Activated CD4-positive, alpha-beta T cell treated with anti-CD3 and anti-CD28 coated beads, Interleukin-2, amount 10 ng/mL, durations not matched to agents 24 days and 14 days (primary cell): Measurements from ENCODE around the gene FXYD6. TPM values are rescaled to one million over a fixed set of nuclear protein-coding genes. Genes with fewer than 3 reads are reported as not detected.

Source experiments
- DNase-seq: peaks from one replicate; pipeline ENCODE4 v3.0.0; 2022
- H3K27ac Mint-ChIP-seq: one replicate; pipeline ENCODE4 v1.8.0; 2022; ENCODE audit warnings: mild to moderate bottlenecking, mixed read lengths
- H3K27me3 Mint-ChIP-seq: one replicate; pipeline ENCODE4 v1.8.0; 2022; ENCODE audit warnings: mixed read lengths
- H3K36me3 Mint-ChIP-seq: one replicate; pipeline ENCODE4 v1.8.0; 2022; ENCODE audit warnings: low read depth, mild to moderate bottlenecking, mixed read lengths
- H3K4me1 Mint-ChIP-seq: one replicate; pipeline ENCODE4 v1.8.0; 2021; ENCODE audit warnings: mixed read lengths
- H3K4me3 Mint-ChIP-seq: one replicate; pipeline ENCODE4 v1.8.0; 2022; ENCODE audit warnings: mild to moderate bottlenecking, moderate library complexity, mixed read lengths
- H3K9me3 Mint-ChIP-seq: one replicate; pipeline ENCODE4 v1.8.0; 2021; ENCODE audit warnings: mixed read lengths
- intact Hi-C: fragments of 100-400 bp; cut with micrococcal nuclease; formaldehyde crosslinking; loops from one replicate; pipeline ENCODE4 v1.15.1; 2023
- total RNA-seq: library from RNA; stranded (reverse); gene quantifications from 2 replicates; pipeline ENCODE4 v1.2.3, GENCODE V29; 2022

Gene FXYD6
- total RNA-seq, 1 donor from 2014 or later = not detected

DNA sequence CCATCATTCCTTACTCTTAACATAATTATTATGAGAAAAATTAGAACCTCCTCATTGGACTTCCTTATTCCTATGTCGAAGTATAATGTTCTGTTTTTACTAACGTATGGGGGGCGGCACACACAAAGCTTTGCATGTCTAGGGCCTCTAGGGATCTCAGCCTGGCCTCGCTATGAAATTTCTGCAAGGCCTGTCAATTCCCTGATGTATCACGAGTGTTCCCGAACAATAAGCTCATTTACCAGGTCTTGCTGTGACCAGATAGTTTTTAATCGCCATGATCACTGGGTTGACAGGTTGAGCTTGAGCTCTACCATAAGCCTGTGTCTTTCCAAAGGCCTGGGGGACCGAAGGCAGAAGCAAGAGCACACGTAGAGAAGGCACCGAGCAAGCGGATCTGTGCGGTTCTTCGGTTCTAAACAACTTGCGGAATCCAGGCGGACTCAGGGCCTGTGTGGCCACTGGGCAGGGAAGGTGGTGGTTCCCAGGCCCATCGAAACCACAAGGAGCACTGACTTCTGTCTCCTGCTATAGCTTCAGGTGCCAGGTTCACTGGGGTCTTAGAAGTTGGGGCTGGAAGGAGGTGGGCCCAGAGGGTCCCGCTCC lies 41.5 kb downstream of the FXYD6 start:
- Mint-ChIP-seq H3K36me3 (no peaks in the 10 kb centered on the region), H3K9me3 (no peaks in the 10 kb centered on the region), H3K4me1 (peaks cover 16% of the 10 kb centered on the region), H3K4me3 (no peak overlapping the region), H3K27ac (no peak overlapping the region), H3K27me3 (peaks cover 25% of the 10 kb centered on the region)
- DNase-seq = no peak
- intact Hi-C loops = no loop called here

DNA sequence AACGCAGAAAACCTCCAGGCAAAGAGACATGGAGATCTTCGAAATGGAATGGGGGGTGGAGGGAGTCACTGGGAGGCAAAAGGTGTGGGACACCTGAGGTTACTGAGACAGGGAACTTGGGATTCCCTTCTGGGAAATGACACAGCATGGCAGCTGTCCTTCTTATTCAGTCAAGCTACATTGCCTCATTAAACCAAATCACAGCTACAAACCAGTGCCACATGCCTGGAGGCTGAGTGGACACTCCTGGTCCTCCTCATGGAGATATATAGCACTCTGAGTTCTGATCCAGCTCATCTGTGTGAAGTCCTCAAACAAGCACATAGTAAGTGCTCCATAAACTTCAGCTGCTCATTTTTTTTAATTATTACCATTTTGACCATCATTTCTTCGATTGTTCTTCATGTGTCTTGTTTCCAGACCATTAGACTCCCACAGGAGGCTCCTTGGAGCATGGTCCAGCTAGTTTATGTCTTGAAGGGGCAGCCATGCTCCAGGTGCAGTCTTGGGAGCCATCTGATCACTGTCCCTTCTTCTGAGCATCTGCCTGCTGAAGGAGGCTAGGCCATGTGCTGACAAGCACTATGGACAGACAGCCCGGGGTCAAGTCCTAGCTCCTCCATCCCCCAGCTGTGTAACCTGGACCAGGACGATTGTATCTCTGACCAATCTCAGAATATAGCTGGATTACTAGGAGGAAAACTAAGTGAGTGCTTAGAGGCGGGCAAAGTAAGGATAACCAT lies 42.2 kb downstream of the FXYD6 start:
- no peaks in the 10 kb centered on the region for H3K9me3 Mint-ChIP-seq
- H3K4me3 Mint-ChIP-seq = no peak overlapping the region
- intact Hi-C loops = no loop called here
- no peak for DNase-seq
- H3K4me1 Mint-ChIP-seq = peaks cover 21% of the 10 kb centered on the region
- no peaks in the 10 kb centered on the region for H3K36me3 Mint-ChIP-seq
- H3K27ac Mint-ChIP-seq = no peak overlapping the region
- peaks cover 24% of the 10 kb centered on the region for H3K27me3 Mint-ChIP-seq

DNA sequence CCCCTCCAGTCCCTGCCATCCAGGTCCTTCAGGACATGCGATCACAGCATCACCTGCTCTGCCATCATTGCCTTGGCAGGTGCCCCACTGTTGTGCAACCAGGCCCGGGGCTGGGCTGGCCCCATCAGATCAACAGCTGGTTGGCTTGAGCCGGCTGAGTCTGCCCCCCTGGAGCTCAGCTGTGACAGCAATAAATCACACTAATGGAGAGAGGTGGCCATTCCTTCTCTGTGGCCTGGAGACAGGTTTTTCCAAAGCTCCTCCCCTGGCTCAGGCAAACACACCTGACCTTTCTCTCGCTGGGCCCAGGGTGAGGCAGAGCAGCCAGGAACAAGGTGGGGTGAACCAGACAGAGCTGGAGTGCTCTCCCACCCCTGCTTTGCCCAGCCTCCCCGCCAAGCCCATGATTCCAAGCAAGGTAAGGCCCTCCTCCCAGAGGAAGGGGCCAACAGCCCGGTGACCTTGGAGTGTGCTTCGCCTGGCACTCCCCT lies 43.0 kb downstream of the FXYD6 start:
- Mint-ChIP-seq H3K9me3 (no peaks in the 10 kb centered on the region), H3K4me3 (no peak overlapping the region), H3K27me3 (peaks cover 19% of the 10 kb centered on the region), H3K36me3 (no peaks in the 10 kb centered on the region), H3K4me1 (peaks cover 26% of the 10 kb centered on the region), H3K27ac (no peak overlapping the region)
- intact Hi-C loops = no loop called here
- DNase-seq = no peak

DNA sequence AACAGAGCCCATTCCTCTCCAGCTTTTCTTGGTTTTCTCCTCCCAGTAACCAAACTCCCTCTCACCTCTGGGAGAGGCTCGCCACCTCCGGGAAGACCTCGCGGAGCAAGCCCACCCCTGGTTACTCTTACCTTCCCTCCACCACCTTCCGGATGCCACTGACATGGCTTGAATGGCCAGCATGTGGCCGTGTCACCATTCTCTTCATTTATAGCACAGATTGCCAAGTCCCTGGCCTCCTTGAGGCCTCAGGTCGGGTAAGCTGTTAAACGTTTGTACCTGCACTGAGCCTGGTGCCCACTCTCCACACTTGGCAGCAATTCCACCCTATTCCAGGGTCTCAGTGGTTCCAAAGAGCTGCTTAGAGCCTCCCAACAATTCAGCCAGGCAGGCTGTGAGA lies 43.9 kb downstream of the FXYD6 start:
- Mint-ChIP-seq H3K4me1 (peaks cover 33% of the 10 kb centered on the region), H3K9me3 (no peaks in the 10 kb centered on the region), H3K27me3 (peaks cover 12% of the 10 kb centered on the region), H3K27ac (no peak overlapping the region), H3K4me3 (no peak overlapping the region), H3K36me3 (no peaks in the 10 kb centered on the region)
- intact Hi-C loops = no loop called here
- no peak for DNase-seq

DNA sequence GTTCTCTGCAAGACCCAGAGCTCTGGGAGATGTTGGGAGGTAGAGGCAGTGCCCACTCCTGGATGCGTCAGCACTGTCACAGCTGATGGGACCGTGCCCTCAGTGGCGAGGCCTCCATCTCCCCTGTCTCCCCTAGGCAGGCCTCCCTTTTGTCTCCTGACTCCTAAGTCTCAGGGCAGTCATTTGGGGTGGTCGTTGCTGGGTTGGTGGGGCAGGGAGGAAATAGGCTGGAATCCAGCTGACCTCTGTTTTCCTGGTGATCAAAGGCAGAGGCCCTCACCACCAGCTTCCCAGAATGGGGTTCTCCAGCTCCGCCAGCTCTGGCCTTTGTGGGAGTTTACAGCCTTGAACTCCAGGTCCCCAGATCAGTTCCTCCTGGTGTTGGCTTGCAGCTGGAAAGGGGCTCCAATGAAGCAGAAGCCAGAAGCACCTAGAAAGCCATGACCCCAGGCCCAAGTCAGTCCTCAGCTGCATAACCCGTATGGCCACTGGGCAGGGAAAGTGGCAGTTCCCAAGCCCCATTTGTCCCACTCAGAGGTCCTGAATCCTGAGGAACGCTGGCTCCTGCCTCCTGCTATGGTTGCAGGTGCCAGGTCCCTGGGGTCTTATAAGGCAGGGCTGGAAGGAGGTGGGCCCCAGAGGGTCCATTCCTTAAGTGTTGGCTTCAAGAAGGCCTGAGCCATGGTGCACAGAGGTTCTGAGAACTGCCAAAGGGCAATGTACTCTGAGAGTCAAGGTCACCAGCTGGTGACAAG lies 44.6 kb downstream of the FXYD6 start:
- no peak overlapping the region for H3K27ac Mint-ChIP-seq
- no peaks in the 10 kb centered on the region for H3K9me3 Mint-ChIP-seq
- peaks cover 36% of the 10 kb centered on the region for H3K4me1 Mint-ChIP-seq
- no peak for DNase-seq
- intact Hi-C loops = no loop called here
- no peaks in the 10 kb centered on the region for H3K36me3 Mint-ChIP-seq
- no peak overlapping the region for H3K4me3 Mint-ChIP-seq
- H3K27me3 Mint-ChIP-seq = peaks cover 8% of the 10 kb centered on the region

DNA sequence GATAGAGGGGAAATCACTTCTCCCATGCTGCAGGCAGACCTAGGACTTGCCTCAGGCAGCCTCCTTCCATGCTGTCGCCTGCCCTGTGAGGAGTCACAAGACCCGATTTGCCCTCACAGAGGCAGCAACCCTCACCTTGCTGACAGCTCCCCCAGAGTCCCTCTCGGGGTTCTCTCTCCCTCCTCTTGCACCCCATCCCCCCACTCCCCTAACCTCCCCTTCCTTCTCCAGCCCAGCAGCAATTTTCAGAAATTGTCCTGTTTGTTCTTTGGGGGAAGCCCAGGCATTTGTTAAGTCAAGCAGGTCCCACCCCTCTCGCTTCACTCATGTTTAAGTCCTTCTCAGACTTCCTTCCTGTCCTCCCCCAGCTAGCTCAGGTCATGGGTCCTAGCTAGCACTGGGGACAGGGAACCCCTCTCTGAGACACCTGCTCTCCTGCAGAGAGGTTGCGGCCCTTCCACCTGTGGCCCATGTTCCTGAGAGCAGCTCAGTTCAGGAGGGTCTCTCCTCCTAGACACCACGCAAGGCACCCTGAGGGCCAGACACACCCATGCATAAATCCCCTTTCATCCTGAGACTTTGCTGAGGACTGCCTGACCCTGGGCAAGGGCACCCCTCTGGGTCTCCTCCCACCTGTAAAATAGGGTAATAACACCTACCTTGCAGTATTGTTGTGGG lies 45.6 kb downstream of the FXYD6 start:
- intact Hi-C loops = no loop called here

DNA sequence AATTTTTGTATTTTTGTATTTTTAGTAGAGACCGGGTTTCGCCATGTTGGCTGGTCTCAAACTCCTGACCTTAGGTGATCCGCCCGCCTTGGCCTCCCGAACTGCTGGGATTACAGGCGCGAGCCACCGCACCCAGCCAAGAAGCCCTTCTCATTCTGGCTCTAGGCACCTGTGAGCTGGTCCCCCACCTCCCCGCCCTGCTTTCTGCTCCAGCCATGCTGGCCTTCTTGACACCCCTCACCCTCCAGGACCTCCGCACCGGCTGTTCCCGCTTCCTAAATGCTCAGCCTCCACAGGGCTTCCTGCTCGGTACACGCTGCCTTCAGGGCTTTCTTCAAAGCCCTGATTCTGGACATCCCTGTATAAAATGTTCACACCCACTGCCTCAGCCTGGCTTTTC lies 46.4 kb downstream of the FXYD6 start:
- no peak for DNase-seq
- H3K4me1 Mint-ChIP-seq = peaks cover 46% of the 10 kb centered on the region
- H3K4me3 Mint-ChIP-seq = peak overlapping the region; percentile 48
- intact Hi-C loops = no loop called here
- no peaks in the 10 kb centered on the region for H3K36me3 Mint-ChIP-seq
- H3K27ac Mint-ChIP-seq = peak overlapping the region; percentile 74
- H3K9me3 Mint-ChIP-seq = no peaks in the 10 kb centered on the region
- no peaks in the 10 kb centered on the region for H3K27me3 Mint-ChIP-seq

More for the DNA sequence above, 45.6 kb downstream of the FXYD6 start:
- no peaks in the 10 kb centered on the region for H3K27me3 Mint-ChIP-seq
- H3K4me3 Mint-ChIP-seq = peak overlapping the region; percentile 48
- H3K4me1 Mint-ChIP-seq = peaks cover 40% of the 10 kb centered on the region
- H3K9me3 Mint-ChIP-seq = no peaks in the 10 kb centered on the region
- DNase-seq = peak; percentile 70
- no peaks in the 10 kb centered on the region for H3K36me3 Mint-ChIP-seq
- peak overlapping the region; percentile 74 for H3K27ac Mint-ChIP-seq

DNA sequence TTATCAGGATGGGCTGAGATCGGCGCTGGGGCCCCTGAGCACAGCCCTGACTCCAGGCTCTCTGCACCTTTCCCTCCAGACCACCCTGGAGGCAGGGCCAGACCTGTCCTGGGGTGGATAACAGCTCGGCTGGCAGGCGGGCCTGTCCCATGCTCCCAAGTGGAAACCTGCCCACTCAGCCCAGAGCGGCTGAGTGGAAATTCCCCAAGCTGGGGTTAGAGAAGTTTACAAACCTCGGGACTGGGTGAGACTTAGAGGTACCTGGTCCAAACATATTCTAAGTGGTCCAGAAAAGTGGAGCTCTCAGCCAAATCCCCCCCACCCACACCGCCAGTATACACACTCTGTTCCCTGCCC lies 47.1 kb downstream of the FXYD6 start:
- H3K4me3 Mint-ChIP-seq = no peak overlapping the region
- no peaks in the 10 kb centered on the region for H3K9me3 Mint-ChIP-seq
- peaks cover 51% of the 10 kb centered on the region for H3K4me1 Mint-ChIP-seq
- H3K27me3 Mint-ChIP-seq = no peaks in the 10 kb centered on the region
- DNase-seq = no peak
- H3K36me3 Mint-ChIP-seq = no peaks in the 10 kb centered on the region
- H3K27ac Mint-ChIP-seq = peak overlapping the region; percentile 65
- intact Hi-C loops = no loop called here

DNA sequence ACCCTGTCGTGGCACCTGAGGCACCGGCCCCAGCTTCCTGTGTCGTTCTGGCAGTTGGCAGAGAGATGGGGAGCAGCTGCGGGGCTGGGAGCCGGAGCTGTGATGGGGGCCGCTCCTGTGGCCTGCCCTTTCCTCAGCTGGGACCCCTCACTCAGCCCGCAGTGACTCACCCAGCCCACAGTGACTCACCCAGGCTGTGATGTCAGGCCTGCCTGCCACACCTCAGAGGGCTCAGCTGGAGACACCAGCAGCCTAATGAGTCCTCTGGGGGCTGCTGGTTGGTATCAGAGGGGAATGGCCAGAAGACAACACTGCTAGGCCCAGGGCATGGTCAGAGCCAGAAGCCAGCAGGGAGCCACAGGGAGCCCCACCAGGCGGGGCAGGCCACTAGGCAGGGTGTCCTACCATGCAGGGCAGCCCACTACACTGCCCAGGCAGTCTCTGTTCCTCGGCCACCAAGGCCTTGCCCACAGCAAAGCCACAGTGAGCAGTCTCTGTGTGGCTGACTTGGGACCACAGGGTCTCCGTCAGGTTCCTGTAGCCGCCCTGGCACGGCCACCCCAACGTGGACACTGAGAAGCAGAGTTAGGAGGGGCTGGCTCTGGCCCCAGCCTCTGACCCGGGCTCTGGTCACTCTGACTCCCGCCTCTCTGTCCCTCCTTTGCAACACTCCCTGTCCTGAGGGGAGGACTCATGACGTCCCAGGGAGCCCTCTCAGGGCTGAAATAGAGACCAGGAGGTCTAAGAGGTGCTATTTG lies 47.7 kb downstream of the FXYD6 start:
- Mint-ChIP-seq H3K36me3 (no peaks in the 10 kb centered on the region), H3K9me3 (no peaks in the 10 kb centered on the region), H3K4me3 (peak overlapping the region; percentile 73), H3K4me1 (peaks cover 57% of the 10 kb centered on the region), H3K27me3 (no peaks in the 10 kb centered on the region), H3K27ac (peak overlapping the region; percentile 88)
- intact Hi-C loops = loop anchor here (1.0 kb wide), 1 partner anchor 158 kb away; the partner anchor contains the start of gene IL10RA
- DNase-seq = peak; percentile 92

DNA sequence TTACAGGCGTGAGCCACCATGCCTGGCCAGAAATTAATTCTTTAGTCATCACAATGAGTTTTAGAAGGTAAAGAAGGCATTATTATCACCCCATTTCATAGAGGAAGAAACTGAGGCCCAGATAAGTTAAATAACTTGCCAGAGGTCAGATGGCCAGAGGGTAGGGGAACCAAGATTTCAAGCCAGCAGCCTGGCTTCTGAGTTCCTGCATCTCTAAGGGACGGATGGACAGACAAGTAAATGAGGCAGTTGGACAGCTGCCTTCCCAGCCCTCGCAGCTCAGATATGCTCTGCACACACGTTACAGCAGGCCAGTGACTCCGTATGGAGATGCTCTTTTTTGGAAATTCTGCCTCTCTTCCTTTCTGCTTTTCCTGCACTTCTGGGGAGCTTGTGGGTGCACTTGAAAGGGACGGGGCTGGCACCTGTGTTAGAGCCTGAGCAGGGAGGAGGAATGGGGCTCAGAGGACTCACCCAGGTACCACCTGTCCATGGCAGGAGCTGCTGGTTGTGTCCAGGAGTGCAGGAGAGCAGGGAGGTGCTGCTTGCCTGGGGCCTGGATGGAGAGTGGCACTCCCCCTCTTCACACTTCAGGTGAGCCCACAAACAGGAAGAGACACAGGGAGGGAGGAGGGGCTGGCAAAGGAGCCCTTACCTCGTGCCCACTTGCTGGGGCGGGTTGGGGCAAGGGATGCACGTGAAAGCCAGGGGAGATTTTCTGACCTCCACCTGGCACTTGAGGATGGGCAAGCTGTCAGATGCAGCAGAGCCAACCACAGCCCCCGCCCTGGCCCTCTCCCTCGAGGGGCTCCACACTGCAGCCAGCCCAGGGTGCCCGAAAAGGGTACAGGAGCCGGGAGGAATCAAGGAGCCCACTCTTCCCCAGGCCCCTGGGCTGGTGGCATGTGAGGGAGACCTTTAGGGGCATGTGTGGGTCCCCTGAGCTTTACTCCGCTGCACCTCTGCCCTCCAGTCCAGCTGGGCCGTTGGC lies 48.6 kb downstream of the FXYD6 start:
- DNase-seq = no peak
- Mint-ChIP-seq H3K36me3 (no peaks in the 10 kb centered on the region), H3K9me3 (no peaks in the 10 kb centered on the region), H3K27ac (peak overlapping the region; percentile 88), H3K4me3 (peak overlapping the region; percentile 8), H3K4me1 (peaks cover 65% of the 10 kb centered on the region), H3K27me3 (no peaks in the 10 kb centered on the region)
- intact Hi-C loops = loop anchor here (1.0 kb wide), 1 partner anchor 158 kb away; the partner anchor contains the start of gene IL10RA

DNA sequence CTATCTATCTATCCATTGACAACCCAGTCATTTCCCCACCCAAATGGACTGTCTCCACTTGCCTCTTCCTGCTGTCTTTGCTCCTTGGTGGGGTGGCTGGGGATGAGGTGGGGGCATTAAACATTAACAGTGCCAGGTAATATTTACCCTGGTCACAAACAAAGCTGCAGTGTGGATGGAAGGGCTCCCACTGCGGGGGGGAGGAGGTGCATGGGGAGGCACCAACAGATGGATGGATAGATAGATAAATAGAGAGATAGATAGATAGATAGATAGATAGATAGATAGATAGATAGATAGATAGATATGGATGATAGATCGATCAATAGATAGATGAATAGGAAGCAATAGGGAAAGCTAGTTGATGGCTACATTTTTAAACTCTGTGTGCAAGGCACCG lies 49.6 kb downstream of the FXYD6 start:
- no peaks in the 10 kb centered on the region for H3K36me3 Mint-ChIP-seq
- no peak overlapping the region for H3K4me3 Mint-ChIP-seq
- H3K27me3 Mint-ChIP-seq = no peaks in the 10 kb centered on the region
- intact Hi-C loops = no loop called here
- H3K27ac Mint-ChIP-seq = no peak overlapping the region
- H3K4me1 Mint-ChIP-seq = peaks cover 70% of the 10 kb centered on the region
- DNase-seq = no peak
- no peaks in the 10 kb centered on the region for H3K9me3 Mint-ChIP-seq

DNA sequence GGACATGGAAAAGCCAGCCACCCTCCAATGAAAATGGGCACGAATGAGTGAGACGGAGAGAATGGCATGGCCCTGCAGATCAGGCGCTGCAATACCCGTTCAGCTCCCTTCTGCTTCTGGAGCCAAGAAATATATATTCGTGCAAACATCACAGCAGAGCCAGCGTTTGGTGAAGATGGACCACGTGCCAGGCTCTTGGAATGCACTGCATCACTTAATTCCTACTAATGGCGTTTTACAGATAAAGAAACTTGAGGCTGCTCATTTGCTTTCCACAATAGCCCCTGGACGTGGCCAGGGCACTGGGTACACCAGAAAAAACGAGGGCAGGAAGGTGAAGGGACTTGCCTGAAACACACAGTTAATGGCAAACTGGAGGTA lies 50.3 kb downstream of the FXYD6 start:
- Mint-ChIP-seq H3K9me3 (no peaks in the 10 kb centered on the region), H3K4me3 (no peak overlapping the region), H3K4me1 (peaks cover 69% of the 10 kb centered on the region), H3K27ac (no peak overlapping the region), H3K36me3 (no peaks in the 10 kb centered on the region), H3K27me3 (no peaks in the 10 kb centered on the region)
- DNase-seq = no peak
- intact Hi-C loops = no loop called here
